ENCODE results near the gene VPS37C.

The VPS37C gene

DNA sequence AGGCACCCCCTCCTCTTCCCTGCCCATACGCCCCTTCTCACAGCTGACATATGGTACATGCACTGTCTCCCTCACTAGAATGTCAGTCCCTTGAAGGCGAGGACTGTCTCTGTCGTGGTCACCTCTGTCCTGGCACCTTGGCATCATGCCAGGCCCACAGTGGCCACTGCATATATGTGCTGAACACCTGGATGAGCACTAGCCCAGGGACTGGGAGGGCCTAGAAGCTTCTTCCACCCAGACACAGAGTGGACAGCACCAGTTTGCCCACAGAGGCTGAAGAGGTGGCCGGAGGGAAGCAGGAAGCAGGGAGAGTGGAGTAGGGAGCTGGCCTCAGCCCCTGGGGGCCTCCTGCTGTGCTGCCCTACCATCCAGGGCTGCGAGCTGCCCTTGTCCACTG, 28.6 kb downstream of the VPS37C start:
- DNase-seq (ENCODE audit: low spot score): no peak

DNA sequence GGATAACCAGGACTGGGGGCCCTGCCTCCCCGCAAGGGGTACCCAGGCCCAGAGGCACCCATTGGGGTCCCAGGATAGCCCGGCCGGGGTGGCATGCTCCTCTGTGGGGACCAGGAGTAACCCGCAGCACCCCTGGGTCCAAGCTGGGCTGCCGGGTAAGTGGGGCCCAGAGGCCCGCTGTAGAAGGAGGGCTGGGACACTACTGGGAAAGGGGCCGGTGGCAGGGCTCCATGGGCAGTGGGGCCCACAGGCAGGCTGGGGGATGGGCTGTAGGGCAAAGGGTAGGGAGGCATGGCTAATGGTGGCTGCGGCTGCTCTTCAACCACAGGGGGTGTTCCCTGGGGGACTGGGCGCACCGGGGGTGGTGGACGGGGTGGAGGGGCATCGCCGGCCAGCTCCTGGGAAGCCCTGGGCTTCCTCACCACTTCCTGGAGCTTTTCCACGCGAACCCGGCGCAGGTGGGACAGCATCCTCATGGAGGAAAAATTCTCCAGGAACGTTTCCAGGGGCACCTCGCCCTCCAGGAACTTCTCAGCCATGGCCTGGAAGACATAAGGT, 29.1 kb downstream of the VPS37C start:
- DNase-seq (ENCODE audit: low spot score): no peak

DNA sequence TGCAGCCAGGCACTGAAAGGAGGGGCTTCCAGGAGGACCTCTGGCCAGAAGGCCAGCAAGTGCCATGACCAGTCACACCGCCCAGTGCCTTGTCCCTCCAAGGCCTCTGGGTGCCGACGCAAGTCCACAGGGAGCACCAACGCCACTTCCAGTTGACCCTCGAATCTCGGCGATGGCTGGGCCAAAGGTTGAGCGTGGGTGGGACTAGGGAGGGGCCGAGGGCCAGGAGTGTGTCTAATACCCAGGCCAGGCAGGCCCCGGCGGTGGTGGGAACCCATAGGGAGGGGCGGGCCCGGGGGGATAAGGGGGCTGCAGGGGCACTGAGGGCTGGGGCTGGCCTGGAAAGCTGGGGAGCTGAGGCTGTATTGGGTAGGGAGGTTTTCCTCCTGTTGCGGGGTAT, 29.6 kb downstream of the VPS37C start:
- DNase-seq (ENCODE audit: low spot score): no peak

DNA sequence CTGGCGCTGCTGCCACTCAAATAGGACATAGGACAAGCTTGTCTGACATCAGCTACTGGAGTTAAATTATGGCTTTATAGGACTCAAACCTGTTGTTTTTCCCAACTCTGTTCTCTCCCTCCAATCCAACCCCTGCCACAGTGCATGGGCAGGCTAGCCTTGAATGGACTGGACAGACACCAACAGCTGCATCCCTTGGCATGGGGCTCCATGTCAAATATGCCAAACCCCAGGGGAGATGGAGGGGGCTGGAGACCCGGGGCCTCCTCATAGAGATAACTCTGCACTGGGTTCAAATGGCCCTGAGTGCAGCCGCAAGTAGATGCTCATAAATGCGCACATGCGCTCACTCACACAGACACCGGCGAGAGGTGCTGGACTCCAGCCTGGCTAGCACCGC, 30.0 kb downstream of the VPS37C start:
- DNase-seq (ENCODE audit: low spot score): no peak

DNA sequence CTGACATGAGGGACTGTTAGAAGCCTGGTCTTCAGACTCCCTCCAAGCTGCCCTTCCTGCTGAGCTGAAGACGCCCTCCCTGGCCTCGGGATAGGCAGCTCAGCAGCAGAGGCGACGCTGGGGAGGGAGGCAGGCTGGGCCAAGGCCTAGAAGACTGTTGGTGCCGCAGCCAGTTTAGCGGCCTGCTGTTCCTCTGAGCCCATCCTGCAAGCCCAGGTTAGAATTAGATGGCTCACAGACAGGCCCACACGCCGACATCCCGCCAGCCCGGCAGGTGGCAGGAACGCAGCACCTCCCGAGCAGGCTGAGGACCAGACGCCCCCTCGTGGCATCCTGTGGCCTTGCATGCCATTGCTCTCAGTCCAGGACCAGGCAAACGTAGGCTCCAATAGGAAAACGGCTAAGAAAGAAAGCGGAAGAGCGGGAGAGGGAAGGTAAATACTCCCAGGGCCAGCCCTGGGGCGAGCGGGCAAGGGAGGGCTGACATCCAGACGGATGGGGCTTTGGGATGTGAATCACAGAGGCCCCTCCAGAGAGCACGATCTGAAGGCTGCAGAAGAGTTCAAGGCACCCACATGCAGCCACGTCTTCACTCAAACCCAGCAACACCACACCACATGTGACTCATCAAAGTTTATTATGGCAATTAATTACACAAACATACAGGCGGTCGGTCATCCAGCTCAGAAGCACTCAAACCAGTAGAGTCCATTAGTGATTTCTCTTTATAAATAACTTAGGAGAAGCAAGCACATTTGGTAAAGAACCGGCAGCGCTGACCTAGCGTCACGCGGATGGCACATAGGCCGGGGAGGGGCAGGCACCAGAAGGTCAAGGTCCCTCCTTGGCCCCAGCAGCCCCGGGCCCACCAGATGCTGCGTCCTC, 31.3 kb downstream of the VPS37C start:
- DNase-seq (ENCODE audit: low spot score): peak; percentile 89

DNA sequence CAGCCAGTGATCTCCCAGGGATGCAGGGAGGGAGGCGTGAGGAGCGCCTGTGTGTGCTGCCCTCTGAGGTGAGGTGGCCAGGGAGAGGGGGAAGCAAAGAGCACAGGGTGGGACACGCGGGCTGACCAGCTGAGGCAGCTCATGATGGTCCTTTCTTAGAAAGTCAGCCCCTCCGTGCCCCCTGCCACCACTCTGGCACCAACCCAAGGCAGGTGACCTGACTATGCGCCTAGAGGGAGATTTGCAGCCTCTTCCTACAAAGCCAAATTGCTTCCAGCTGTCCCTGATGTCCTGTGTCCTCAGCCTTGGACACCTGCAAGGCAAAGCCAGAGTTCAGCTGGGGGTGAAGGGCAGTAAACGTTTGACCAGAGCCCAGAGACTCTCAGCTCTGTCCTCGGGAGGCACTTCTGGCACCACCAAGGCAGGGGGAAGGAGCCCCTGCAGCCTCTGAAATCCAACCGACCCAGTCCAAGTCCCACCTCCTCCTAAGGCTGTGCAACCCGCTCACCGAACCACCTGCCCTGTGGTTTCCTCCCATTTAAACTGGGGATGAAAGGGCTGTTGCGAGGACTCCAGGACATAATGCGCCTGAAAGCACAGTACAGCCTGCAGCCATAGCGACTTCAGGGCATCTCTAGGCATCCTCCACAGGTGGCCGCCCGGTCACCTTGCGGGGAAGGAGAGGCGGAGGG, 32.1 kb downstream of the VPS37C start:
- DNase-seq (ENCODE audit: low spot score): no peak

DNA sequence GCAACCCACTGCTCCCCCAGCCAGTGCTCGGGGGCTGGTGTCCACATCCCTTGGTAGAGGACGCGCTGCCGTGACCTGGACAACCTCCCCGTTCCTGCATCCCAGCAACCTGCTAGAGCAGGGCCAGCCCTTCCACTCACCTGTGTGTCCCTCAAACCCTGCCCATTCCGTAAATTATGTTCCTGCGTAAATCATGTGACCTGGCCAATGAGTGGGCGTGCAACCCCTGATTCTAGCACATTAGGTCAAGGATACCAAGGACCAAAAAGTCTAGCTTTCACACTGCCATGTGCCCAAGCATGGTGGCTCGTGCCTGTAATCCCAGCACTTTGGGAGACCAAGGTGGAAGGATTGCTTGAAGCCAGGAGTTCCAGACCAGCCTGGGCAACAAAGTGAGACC, 33.2 kb downstream of the VPS37C start:
- DNase-seq (ENCODE audit: low spot score): no peak

DNA sequence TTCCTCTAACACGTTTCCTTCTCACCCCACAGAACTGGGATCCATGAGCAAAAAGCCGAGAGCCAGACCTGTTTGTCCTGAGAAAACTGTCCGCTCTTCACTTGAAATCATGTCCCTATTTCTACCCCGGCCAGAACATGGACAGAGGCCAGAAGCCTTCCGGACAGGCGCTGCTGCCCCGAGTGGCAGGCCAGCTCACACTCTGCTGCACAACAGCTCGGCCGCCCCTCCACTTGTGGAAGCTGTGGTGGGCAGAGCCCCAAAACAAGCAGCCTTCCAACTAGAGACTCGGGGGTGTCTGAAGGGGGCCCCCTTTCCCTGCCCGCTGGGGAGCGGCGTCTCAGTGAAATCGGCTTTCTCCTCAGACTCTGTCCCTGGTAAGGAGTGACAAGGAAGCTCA, 35.0 kb downstream of the VPS37C start:
- no peak for DNase-seq (ENCODE audit: low spot score)

DNA sequence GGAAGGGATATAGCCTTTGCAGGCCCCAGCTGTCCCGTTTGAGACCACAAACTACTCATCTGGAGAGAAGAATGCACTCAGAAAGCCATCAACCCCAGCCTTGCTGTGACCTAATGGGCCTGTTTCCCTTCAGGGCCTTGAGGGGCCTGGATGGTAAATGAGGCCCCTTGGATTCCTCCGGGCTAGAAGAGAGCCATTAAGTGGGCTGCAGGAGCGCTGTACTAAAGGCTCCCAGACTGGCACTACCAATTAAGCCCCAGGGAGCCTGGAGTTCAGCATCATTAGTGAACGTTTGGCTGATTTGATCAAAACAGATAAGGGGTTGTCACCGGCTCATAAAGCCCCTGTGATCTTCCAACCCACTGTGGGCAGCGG, 35.9 kb downstream of the VPS37C start:
- no peak for DNase-seq (ENCODE audit: low spot score)

DNA sequence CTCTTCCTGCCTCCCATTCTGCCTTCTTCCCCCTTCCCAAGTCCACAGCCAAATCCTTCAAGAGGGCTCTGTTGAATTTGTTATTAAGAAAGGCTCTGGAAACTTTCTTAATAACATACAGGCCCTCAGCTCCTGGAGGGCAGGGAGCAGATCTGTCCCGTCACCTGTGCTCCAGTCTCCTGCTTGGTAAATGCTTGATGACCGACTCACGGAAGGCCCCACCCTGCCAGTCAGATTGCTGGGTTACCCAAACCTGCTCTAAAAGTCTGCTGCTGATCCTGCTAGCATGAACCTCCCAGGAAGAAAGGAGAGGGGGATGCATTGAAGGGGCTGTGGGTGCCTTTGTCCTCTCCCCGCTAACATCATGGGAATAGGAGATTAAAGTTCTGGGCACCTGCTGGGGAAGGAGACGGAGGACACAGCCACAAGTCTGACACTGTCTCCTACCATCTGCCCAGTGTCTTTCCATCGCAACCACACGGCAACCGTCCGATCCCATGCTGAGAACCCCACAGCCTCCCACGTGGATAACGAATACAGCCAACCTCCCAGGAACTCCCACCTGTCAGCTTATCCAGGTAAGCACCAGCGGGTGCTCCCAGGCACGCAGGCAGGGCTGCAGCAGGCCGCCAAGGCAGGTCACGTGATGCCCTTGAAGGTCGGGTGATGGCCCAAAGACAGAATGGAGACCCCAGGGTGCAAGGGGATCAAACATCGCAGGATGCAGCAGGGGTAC, 36.5 kb downstream of the VPS37C start:
- no peak for DNase-seq (ENCODE audit: low spot score)

DNA sequence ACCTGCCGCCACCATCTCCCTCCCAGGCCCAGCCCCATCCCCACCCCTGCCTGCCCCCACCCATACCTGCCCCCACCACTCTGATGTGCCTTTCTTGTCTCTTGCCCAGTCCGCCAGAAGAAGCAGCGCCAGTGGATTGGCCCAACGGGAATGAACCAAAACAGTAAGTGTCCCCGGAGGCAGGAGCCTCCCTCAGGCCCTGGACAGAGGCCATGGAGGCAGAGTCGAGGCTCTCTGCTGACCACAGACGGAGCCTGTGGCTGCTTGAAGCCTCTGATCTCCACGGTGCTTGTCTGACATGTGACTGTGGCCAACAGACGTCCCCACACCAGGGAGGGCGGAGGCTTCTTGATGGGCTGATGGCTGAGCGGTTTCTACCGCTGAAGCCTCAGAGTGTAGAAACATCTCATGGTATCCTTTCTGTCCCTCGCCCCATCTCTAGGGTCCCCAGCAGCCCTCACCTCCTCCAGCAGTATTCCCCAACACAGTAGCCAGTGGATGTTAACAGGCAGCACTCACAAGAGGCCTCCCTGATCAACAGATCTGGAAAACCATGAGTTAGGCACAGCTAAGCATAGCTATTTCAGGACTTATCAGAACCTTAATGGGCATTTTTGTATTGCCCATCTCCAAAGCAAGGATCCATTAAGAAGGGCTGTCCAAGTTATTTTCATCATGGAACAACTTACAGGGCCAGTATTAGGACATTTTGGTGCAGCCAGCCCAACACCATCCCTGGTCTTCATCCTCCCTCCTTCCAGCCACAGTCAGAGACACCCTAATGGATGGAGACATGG, 37.3 kb downstream of the VPS37C start:
- DNase-seq (ENCODE audit: low spot score): no peak

DNA sequence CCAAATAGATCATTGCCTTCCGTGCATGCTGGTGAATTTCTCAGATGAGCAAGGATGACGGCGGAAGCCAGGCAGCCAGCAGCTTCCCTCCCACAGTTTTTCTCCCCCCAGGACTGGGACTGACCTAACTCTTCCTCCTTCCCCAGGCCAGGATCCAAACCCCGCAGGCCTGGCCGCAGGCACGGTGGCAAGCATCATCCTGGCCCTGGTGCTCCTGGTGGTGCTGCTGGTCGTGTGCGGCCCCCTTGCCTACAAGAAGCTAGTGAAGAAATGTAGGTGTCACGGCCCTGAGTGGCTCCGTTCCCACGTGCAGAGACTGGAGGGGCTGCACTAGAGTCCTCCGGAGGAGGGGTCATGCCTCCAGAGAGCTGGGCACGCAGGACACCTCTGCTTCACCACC, 38.5 kb downstream of the VPS37C start:
- DNase-seq (ENCODE audit: low spot score): no peak

DNA sequence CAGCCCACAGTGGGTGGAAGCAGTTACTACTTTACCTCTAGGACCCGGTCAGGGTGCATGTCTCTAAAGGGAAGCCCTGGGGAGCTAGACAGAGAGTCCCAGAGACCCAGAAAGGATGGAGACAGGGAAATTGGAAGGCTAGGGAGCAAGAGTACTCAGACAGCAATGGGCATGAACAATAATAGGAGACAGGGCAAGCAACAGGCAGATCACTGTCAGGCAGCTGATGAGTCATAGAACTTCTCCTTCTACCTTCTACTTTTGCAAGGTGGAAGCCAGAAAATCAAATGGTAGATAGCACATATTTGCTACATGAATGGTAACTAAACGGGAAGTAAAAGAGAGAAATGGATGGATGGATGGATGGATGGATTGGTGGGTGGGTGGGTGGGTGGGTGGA, 39.3 kb downstream of the VPS37C start:
- no peak for DNase-seq (ENCODE audit: low spot score)

DNA sequence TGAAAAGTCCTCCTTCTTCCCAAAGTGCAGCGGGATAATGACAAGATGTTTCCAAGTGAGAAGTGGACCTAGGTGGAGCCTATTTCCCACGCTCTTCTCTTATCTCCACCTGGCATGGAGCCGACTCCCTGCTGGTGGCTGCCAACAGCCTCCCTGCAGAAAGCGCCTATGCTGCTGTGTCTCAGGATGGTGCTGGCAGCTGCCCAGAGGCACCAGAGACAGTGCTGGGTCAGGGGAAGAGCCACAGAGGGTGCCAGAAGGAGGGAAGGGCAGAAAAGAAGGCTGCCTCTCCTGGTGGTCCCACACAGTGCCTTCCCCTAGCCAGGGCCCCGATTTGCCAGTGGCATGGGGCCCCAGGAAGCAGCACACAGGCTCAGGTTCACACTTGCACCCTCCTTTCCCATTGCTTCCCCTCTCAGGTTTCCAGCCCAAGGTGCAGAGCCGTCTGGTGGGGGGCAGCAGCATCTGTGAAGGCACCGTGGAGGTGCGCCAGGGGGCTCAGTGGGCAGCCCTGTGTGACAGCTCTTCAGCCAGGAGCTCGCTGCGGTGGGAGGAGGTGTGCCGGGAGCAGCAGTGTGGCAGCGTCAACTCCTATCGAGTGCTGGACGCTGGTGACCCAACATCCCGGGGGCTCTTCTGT, 39.9 kb downstream of the VPS37C start:
- no peak for DNase-seq (ENCODE audit: low spot score)

DNA sequence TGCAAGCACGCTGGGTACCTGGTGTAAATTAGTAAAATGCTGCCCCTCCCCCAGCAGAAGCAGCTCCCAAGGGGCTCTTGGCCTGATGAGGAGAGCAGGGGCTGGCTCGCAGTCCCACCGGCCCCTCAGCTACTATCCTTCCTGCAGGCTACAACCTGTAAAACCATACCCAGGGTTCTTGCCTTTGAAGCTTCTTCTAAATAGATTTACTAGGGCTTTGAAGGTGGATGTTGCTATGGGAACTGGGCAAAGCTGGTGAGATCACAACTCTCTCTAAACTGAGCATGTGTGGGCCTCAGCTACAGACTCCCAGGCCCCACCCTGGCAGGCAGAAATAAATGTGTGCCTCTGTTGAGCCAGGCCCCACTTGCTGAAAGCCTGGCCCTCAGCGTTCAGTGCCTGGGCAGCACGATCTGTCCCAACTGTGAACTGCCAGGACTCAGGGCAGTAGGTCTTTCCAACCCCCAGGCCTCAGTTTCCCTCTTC, 40.5 kb downstream of the VPS37C start:
- DNase-seq (ENCODE audit: low spot score): peak; percentile 78

DNA sequence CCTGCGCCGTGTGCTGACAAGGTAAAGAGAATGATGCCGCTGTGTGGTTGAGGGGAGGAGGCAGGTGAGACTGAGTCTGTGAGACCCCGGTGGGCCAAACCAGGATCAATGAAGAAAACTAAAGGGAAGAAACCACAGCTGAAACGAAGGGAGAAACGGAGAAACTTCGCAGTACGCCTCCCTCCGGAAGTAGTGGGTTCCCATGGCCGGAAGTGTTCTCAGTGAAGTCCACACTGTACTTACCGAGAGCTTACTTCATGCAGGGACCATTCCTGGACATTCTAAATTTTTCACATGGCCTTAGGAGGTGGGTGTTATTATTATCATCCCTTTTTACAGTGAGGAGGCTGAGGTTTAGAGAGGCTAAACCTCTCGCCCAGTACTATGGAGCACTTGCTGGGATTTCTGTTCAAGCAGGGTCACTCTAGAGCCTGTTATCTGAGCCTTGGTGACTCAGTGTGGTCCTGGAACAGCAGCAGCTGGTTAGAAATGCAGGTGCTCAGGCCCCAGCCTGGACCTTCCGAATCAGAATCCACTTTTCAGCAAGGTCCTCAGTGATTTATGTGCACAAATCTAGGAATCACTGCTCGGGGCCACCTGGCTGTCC, 41.0 kb downstream of the VPS37C start:
- DNase-seq (ENCODE audit: low spot score): no peak

DNA sequence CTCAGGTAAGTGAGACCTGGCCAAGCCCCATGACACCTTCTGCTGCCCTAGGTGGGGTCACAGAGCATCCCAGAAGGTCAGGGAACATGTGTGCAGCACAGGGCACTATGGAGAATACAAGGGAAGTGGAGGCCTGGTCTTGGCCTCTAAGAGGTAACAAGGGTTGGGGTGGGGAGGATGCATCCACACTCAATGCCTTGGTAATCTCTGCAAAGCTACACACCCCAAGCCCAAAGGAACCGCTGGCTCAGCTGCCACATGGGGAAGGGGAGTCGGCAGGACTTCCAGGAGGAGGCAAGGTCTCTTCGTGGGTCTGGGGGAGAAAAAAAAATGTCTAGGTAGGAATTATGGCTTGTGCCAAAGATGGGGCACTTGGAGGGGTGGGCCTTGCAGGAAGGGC, 41.7 kb downstream of the VPS37C start:
- no peak for DNase-seq (ENCODE audit: low spot score)

DNA sequence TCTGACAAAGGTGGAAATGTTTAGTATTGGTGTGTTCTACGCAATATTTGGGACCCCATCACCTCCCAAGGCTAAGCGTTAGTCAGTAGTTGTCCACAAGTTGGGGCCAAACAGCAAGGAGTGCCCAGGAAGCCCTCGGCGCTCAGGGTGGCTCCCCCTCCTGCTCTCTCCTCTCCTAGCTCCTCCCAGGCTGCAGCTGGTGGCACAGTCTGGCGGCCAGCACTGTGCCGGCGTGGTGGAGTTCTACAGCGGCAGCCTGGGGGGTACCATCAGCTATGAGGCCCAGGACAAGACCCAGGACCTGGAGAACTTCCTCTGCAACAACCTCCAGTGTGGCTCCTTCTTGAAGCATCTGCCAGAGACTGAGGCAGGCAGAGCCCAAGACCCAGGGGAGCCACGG, 42.2 kb downstream of the VPS37C start:
- no peak for DNase-seq (ENCODE audit: low spot score)

DNA sequence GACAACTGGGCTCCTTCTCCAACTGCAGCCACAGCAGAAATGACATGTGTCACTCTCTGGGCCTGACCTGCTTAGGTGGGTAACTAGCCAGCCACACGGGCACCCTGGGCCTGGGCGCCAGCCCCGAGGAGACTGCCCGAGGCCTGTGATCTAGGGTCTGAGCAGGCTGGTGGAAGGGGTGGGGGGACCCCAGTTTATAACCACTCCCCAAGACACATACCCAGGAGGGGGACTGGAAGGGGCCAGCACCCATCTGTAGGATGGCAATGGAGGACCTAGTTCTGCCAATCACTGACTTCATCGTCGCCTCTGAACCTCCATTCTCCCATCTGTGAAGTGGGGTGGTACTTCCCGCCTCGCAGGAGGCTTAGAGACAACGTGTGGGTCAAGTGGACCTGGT, 42.8 kb downstream of the VPS37C start:
- no peak for DNase-seq (ENCODE audit: low spot score)

DNA sequence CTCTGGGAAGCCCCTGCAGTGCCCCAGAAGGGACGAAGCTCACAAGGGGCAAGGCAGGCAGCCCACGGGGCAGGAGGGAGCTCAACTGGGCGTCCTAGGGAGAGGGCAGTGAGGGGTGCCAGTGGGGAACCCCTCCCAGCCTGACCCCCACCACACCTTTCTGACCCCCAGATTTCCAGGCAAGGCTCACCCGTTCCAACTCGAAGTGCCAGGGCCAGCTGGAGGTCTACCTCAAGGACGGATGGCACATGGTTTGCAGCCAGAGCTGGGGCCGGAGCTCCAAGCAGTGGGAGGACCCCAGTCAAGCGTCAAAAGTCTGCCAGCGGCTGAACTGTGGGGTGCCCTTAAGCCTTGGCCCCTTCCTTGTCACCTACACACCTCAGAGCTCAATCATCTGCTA, 43.2 kb downstream of the VPS37C start:
- no peak for DNase-seq (ENCODE audit: low spot score)

DNA sequence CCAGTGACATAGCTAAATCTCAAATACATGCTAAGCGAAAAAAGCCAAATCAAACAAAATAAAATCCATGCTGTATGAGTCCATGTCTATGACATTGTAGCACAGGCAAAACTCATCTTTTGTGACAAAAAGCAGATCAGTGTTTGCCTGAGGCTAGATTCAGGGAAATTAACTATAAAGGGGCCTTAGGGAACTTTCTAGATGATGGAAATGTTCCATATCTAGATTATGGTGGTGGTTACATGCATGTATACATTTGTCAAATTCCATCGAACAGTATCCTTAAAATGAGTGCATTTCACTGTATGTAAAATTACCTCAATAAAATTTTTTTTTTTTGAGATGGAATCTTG, 44.1 kb downstream of the VPS37C start:
- no peak for DNase-seq (ENCODE audit: low spot score)

Data from CD4-positive, alpha-beta T cell treated with Interleukin-15 for 4 hours (primary cell).